Activated CD4-positive, alpha-beta memory T cell treated with anti-CD3 and anti-CD28 coated beads, Interleukin-2, amount 10 ng/mL, durations not matched to agents 7 days and 5 days (primary cell): ENCODE measurements around the gene DNASE2. TPM values are rescaled to one million over a fixed set of nuclear protein-coding genes. Genes with fewer than 3 reads are reported as not detected.

ENCODE experiments used
- CTCF ChIA-PET: fragments of 350-600 bp; sonication (Branson Sonifier 250); formaldehyde crosslinking; loops from one replicate; lab custom pipeline; 2021; ENCODE audit warnings: antibody characterized with exemption, inconsistent platforms; lab: Charles Lee
- POLR2A ChIA-PET: fragments of 350-600 bp; sonication (Branson Sonifier 250); formaldehyde crosslinking; loops from one replicate; lab custom pipeline; 2021; ENCODE audit warnings: antibody characterized with exemption; lab: Charles Lee
- DNase-seq: peaks from one replicate; pipeline ENCODE4 v3.0.0-alpha.2; 2020
- H3K27ac Mint-ChIP-seq: one replicate; pipeline ENCODE4 v1.8.0; 2021; ENCODE audit warnings: mild to moderate bottlenecking, mixed read lengths
- H3K27me3 Mint-ChIP-seq: one replicate; pipeline ENCODE4 v1.8.0; 2021; ENCODE audit warnings: mixed read lengths
- H3K36me3 Mint-ChIP-seq: one replicate; pipeline ENCODE4 v1.8.0; 2021; ENCODE audit warnings: low read depth, mixed read lengths
- H3K4me1 Mint-ChIP-seq: one replicate; pipeline ENCODE4 v1.8.0; 2021; ENCODE audit warnings: mixed read lengths
- H3K4me3 Mint-ChIP-seq: one replicate; pipeline ENCODE4 v1.8.0; 2021; ENCODE audit warnings: mild to moderate bottlenecking, mixed read lengths
- H3K9me3 Mint-ChIP-seq: one replicate; pipeline ENCODE4 v1.8.0; 2021; ENCODE audit warnings: mixed read lengths
- total RNA-seq, 2 experiments: library from RNA; stranded (reverse); gene quantifications; one replicate each; pipeline ENCODE4 v1.2.3, GENCODE V29; 2021

DNASE2 gene
- total RNA-seq, 2 experiments from 2014 or later, result 37.6 to 39.3 TPM

DNA sequence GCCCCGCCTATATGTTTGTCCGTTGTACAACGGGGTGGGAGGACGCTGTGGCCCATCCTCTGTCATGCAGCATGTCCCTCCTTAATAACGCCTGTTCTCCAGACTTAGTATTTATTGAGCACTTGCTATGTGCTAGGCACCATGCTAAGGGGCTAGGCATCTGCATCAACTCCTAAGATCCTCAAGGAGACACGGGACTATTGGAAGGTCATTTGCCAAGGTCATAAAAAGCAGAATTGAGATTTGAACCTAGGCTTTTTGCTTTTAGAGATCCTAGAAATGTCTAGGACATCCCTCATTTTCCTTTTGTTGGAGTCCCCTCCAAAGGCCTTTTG lies 44.8 kb downstream of the DNASE2 start:
- H3K27ac Mint-ChIP-seq, result peak overlapping the region; percentile 2
- ChIA-PET CTCF (interaction anchor here (1.2 to 1.8 kb wide), 3 partner anchors 11 to 76 kb away, joined by 3 to 15 read pairs (median 4); no protein-coding TSS in a partner anchor), POLR2A (interaction anchor here (0.7 to 1.2 kb wide), 2 partner anchors 10 to 34 kb away, joined by 3 read pairs; partner anchors contain the start of genes PRDX2 and THSD8)
- H3K4me1 Mint-ChIP-seq, result peaks cover 53% of the 10 kb centered on the region
- no peaks in the 10 kb centered on the region for H3K36me3 Mint-ChIP-seq
- no peak overlapping the region for H3K4me3 Mint-ChIP-seq
- DNase-seq, result no peak
- peaks cover 78% of the 10 kb centered on the region for H3K27me3 Mint-ChIP-seq
- no peaks in the 10 kb centered on the region for H3K9me3 Mint-ChIP-seq

DNA sequence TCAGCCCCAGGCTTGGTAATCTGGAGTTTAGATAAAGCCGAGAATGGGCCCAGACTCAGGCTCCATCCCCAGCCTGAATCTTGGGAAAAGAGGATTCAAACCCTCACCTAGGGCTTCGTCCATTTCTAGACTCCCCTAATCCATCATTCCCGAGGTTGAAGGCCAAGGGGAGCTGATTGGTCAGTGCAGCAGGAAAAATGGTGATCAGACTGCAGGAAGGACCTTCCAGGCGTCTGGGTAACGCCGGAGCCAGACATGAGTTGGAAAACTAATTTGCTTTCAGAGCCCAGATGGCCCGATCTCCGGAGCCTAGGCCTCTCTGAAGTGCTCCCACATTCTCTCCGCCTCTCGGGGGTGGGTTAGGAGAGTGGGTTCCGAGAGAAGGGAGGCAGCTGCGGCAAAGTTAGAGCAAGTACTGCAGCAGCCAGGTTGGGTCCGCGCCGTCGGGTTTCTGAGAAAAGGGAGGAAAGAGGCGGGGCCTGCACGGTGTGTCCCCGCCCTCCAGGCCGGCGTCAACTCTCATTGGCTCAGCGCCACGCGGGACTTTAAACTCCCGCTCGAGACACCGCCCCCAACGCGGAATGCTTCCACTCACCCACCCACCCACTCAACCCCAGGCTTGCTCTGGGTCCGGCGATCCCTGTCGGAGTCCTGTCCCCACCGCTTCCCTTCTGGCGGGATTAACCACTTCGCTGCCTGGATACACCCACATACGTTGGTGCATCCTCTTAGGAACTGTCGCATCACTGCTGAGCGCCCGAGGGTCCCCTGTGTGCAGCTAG lies 46.1 kb downstream of the DNASE2 start:
- Mint-ChIP-seq H3K4me1 (peaks cover 40% of the 10 kb centered on the region), H3K4me3 (peak overlapping the region; percentile 17), H3K27me3 (peaks cover 74% of the 10 kb centered on the region), H3K36me3 (no peaks in the 10 kb centered on the region), H3K27ac (no peak overlapping the region), H3K9me3 (no peaks in the 10 kb centered on the region)
- peak; percentile 35 for DNase-seq
- ChIA-PET CTCF (interaction anchor here (0.6 to 1.0 kb wide), 6 partner anchors 10 to 1491 kb away, joined by 3 to 6 read pairs (median 3); partner anchors contain the start of gene RNASEH2A), POLR2A (no interaction called here)

DNA sequence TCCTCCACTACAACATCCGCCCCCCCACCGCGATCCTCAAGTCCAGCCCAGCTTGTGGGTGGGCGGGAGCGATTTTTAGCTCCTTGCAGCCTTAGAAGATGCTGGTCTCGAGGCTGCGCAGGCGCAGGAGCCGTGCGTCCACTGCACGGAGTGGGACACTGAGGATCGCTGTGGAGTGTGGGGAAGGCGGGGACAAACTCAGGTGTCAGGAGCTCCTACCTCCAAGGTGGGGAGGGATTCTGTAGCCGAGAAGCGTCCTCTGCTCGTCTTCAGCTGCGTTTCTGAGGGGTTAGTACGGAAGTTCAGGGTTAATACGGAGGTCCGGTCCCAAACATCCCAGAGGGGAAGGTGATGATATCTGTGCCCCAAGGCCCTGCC lies 46.7 kb downstream of the DNASE2 start, which contains the start of gene RTBDN:
RTBDN (minus strand) TSS at position 14 of the 378 bp plus-strand sequence. CDS start 4,600 bp downstream, outside the sequence.
- no peaks in the 10 kb centered on the region for H3K9me3 Mint-ChIP-seq
- H3K4me3 Mint-ChIP-seq, result peak within 1 kb of the TSS; percentile 17

DNA sequence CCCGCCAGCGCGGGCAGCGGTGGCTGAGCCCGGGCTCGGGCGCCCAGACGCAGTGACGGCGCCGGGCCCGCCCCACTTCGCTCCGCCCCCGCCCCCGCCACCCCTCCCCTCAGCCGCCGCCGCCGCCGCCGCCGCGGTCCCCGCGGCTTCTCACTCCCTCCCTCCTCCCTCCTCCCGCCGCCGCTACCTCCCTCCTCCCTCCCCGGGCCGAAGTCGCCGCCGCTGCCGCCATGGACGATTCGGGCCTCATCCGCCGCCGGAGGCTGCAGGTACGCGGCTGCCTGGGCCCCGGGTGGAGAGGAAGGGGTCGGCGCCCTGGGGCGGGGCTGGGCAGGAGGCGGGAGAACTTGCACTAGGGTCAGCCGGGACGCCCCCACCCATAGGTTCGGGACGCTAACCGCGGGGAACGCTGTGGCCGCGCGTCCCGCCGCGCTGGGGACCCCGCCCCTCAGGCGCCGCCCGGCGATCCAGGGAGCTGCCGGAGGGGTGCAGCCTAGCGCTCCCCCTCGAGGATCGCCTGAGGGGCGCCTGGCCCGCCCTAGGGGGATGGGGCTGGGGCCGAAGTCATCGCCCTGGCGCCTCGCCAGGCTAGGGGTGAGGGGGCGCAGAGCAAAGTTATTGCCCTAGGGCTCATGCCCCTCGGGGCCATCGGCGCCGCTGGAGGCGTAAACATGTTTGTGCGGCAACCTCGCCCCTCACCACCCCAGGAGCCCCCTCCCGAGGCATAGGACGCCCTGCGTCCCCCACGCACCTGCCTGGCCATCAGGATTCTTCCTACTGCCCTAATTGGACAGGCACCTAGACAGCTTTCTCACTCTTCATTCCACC lies 47.3 kb downstream of the DNASE2 start:
- H3K9me3 Mint-ChIP-seq, result no peaks in the 10 kb centered on the region
- peak; percentile 48 for DNase-seq
- POLR2A ChIA-PET, result no interaction called here
- H3K4me1 Mint-ChIP-seq, result peaks cover 29% of the 10 kb centered on the region
- H3K27ac Mint-ChIP-seq, result no peak overlapping the region
- peak overlapping the region; percentile 17 for H3K4me3 Mint-ChIP-seq
- H3K27me3 Mint-ChIP-seq, result peaks cover 67% of the 10 kb centered on the region
- H3K36me3 Mint-ChIP-seq, result no peaks in the 10 kb centered on the region
- CTCF ChIA-PET, result interaction anchor here (0.7 to 0.9 kb wide), 2 partner anchors 28 to 1490 kb away, joined by 3 read pairs; partner anchors contain the start of gene RNASEH2A

More for the DNA sequence above, 46.7 kb downstream of the DNASE2 start, which contains the start of gene RTBDN:
- DNase-seq, result no peak
- ChIA-PET POLR2A (no interaction called here), CTCF (interaction anchor here (0.6 to 0.9 kb wide), 3 partner anchors 10 to 1490 kb away, joined by 3 read pairs; partner anchors contain the start of gene RNASEH2A)
- Mint-ChIP-seq H3K36me3 (no peaks in the 10 kb centered on the region), H3K27ac (no peak within 1 kb of the TSS), H3K27me3 (peaks cover 73% of the 10 kb centered on the region), H3K4me1 (peaks cover 35% of the 10 kb centered on the region)

DNA sequence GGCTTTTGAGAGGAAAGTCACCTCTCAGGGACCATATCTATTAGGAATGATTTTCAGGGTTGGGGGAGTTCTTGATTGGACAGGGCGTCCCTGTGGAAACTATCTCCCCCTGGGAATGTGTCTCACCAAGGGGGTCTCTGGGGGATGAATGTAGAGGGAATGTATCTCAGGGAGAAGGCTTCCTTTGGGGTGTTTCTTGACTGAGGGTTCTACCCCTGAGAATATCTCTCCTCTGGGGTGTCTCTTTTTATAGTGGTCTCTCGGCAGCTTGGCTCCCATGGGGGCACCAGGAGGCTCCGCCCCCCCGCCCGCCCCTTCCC lies 47.9 kb downstream of the DNASE2 start:
- H3K9me3 Mint-ChIP-seq, result no peaks in the 10 kb centered on the region
- ChIA-PET CTCF (no interaction called here), POLR2A (no interaction called here)
- peaks cover 64% of the 10 kb centered on the region for H3K27me3 Mint-ChIP-seq
- no peak for DNase-seq
- H3K36me3 Mint-ChIP-seq, result no peaks in the 10 kb centered on the region
- H3K4me3 Mint-ChIP-seq, result no peak overlapping the region
- no peak overlapping the region for H3K27ac Mint-ChIP-seq
- H3K4me1 Mint-ChIP-seq, result peaks cover 27% of the 10 kb centered on the region

DNA sequence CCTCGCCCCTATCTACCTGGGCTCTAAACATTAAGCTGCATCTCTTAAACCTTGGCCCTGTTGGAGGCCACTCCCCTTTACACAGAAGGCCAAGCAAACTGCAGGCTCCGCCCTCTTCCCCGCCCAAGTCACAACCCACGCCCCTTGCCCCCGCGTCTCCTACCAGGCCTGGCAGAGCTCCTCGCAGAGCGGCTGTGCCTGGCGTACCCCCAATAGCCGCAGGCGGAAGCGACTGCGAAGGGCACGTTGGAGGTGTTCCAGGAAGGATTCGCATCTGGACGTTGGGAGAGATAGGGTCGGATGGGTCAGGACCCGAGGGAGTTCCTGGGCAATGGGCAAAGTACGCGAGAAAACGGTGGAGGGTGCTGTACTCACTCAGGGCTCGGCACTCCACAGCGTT lies 52.8 kb downstream of the DNASE2 start:
- Mint-ChIP-seq H3K9me3 (no peaks in the 10 kb centered on the region), H3K4me1 (peaks cover 26% of the 10 kb centered on the region), H3K27ac (no peak overlapping the region), H3K4me3 (no peak overlapping the region), H3K36me3 (no peaks in the 10 kb centered on the region), H3K27me3 (peaks cover 41% of the 10 kb centered on the region)
- DNase-seq, result peak; percentile 33
- ChIA-PET POLR2A (interaction anchor here (1.0 kb wide), 1 partner anchor 36 kb away, joined by 5 read pairs; no protein-coding TSS in a partner anchor), CTCF (interaction anchor here (0.7 to 1.4 kb wide), 3 partner anchors 13 to 21 kb away, joined by 3 read pairs; no protein-coding TSS in a partner anchor)

DNA sequence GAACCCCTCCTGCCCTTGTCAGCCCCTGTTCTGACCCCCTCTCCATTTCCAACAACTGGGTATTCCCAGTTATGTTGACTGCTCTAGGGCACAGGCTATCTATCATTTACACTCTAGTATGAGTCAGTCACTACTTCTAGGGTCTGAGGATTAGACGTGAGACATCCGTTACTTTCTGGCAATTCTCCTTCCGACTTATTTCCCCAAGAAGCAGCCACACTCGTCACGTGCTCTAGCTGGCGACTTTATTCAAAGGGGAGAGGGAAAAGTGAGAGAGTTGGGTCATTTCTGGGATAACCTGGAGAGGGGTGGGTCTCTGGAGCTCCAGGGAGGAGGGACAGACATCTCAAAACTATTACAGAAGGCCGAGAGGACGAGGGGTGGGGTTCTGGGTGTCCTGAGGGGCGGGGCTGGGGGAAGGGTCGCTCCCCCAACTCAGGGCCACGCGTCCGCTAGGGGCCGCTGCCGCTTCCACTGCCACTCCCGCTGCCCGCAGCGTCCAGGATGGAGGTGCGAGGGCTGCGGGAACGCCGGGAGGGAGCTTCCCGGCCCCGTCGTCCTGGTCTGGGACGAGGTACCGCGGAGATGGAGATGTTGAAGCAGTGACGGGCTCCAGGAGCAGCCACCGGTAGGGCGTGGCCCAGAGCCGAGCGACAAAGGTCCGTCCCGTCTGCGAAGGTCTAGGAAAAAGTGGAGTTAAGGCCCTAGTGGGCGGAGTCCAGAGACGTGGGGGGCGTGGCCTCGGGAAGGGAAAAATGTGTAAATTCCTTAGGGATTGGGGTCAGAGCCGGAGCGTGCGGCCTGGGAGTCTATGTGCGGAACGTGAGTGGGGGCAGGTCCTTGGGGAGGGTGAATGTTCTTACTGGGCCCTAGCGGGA lies 55.8 kb downstream of the DNASE2 start:
- Mint-ChIP-seq H3K27me3 (peaks cover 19% of the 10 kb centered on the region), H3K9me3 (no peaks in the 10 kb centered on the region), H3K36me3 (no peaks in the 10 kb centered on the region), H3K4me1 (peaks cover 9% of the 10 kb centered on the region), H3K4me3 (no peak overlapping the region), H3K27ac (no peak overlapping the region)
- CTCF ChIA-PET, result interaction anchor here (0.6 to 3.5 kb wide), 8 partner anchors 9 to 236 kb away, joined by 3 to 10 read pairs (median 4); no protein-coding TSS in a partner anchor
- POLR2A ChIA-PET, result no interaction called here
- no peak for DNase-seq

Other genes starting within 250 kb of the DNASE2 start
- 100 to 1,000 TPM; 146 to 150 TPM for gene MAN2B1, start 214.7 kb downstream of the DNASE2 start, total RNA-seq
- gene WDR83, start 214.6 kb downstream of the DNASE2 start, total RNA-seq, result 10 to 100 TPM; 16.9 to 21.3 TPM
- gene DHPS, start 199.6 kb downstream of the DNASE2 start, total RNA-seq, result 100 to 1,000 TPM; 106 to 113 TPM
- gene GNG14, start 193.5 kb downstream of the DNASE2 start, total RNA-seq, result not detected
- gene FBXW9, start 184.8 kb downstream of the DNASE2 start, total RNA-seq, result 1 to 10 TPM; 5.2 to 5.3 TPM
- gene TNPO2, start 157.5 kb downstream of the DNASE2 start, total RNA-seq, result 10 to 100 TPM; 61.6 to 65.9 TPM
- 100 to 1,000 TPM; 205 TPM for gene TRIR, start 146.8 kb downstream of the DNASE2 start, total RNA-seq
- 10 to 100 TPM; 61.8 to 62.9 TPM for gene GET3, start 144.0 kb downstream of the DNASE2 start, total RNA-seq
- not detected for gene BEST2, start 129.7 kb downstream of the DNASE2 start, total RNA-seq
- 10 to 100 TPM; 17.0 to 17.8 TPM for gene HOOK2, start 105.9 kb downstream of the DNASE2 start, total RNA-seq
- gene JUNB, start 90.0 kb downstream of the DNASE2 start, total RNA-seq, result 100 to 1,000 TPM; 197 TPM
- gene PRDX2, start 79.6 kb downstream of the DNASE2 start, total RNA-seq, result 100 to 1,000 TPM; 234 to 240 TPM
- gene THSD8, start 79.4 kb downstream of the DNASE2 start, total RNA-seq, result 10 to 100 TPM; 19.2 to 25.5 TPM
- 10 to 100 TPM; 34.8 to 38.4 TPM for gene RNASEH2A, start 74.9 kb downstream of the DNASE2 start, total RNA-seq
- gene RTBDN, start 46.9 kb downstream of the DNASE2 start, total RNA-seq, result not detected
- gene MAST1, start 42.9 kb downstream of the DNASE2 start, total RNA-seq, result 1 to 10 TPM; 1.1 to 2.1 TPM
- under 1 TPM; 0.13 to 0.20 TPM for gene KLF1, start 5.8 kb upstream of the DNASE2 start, total RNA-seq
- 10 to 100 TPM; 23.3 to 25.1 TPM for gene GCDH, start 9.7 kb upstream of the DNASE2 start, total RNA-seq
- 1 to 10 TPM; 3.9 to 4.9 TPM for gene SYCE2, start 37.8 kb upstream of the DNASE2 start, total RNA-seq
- gene FARSA, start 52.3 kb upstream of the DNASE2 start, total RNA-seq, result 10 to 100 TPM; 72.4 to 74.9 TPM
- 100 to 1,000 TPM; 640 to 660 TPM for gene CALR, start 57.2 kb upstream of the DNASE2 start, total RNA-seq
- 100 to 1,000 TPM; 119 to 123 TPM for gene RAD23A, start 64.4 kb upstream of the DNASE2 start, total RNA-seq
- gene GADD45GIP1, start 75.8 kb upstream of the DNASE2 start, total RNA-seq, result 10 to 100 TPM; 17.5 to 18.4 TPM
- under 1 TPM; 0.13 to 0.15 TPM for gene DAND5, start 88.1 kb upstream of the DNASE2 start, total RNA-seq
- gene NFIX, start 114.0 kb upstream of the DNASE2 start, total RNA-seq, result under 1 TPM in 1 of 2 experiments, not detected in 1; 0.05 TPM
- 1 to 10 TPM; 5.7 to 6.2 TPM for gene LYL1, start 221.4 kb upstream of the DNASE2 start, total RNA-seq
- 10 to 100 TPM; 29.4 to 29.7 TPM for gene TRMT1, start 235.3 kb upstream of the DNASE2 start, total RNA-seq
- 10 to 100 TPM; 74.5 to 82.2 TPM for gene NACC1, start 236.8 kb upstream of the DNASE2 start, total RNA-seq